Inflammatory macrophage (primary cell): ENCODE results near the gene ZNF723.
A peak's percentile ranks its signal among the peaks of the same experiment; 100 is the strongest.
"Not testable (repeated sequence)": the region's sequence is repeated elsewhere in the genome, so short reads cannot be mapped to it uniquely, and the experiment has no call there.

ENCODE experiments used
- DNase-seq, 2 donors: peaks; one replicate each; pipeline ENCODE4 v3.0.0-alpha.2; 2020 to 2022
- total RNA-seq, 18 experiments: gene quantifications; one replicate each; lab custom pipeline; 2026; ENCODE audit warnings: mixed read lengths in 6 of 18, inconsistent platforms in 2 of 18; lab: John Stamatoyannopoulos, UW

ZNF723 gene
- 0 to 0.10 (median 0) reads per million in 18 experiments for total RNA-seq

GRCh38 chr19:22832031-22832762, at the start of gene ZNF723:
ZNF723 (plus strand) TSS chr19:22832291; CDS start chr19:22832380, 89 bp downstream.
- DNase-seq = no peak

GRCh38 chr19:22783651-22784410, 48.3 kb upstream of the ZNF723 start, which contains the start of gene ZNF99:
ZNF99 (minus strand) TSS chr19:22784151; CDS start chr19:22784016, 135 bp downstream.
- DNase-seq = no peak

- DNase-seq = not testable (repeated sequence)
Measured at GRCh38 chr19:22792863-22793262, 39.2 kb upstream of the ZNF723 start.

- no peak for DNase-seq
Measured at GRCh38 chr19:22797040-22797439, 35.1 kb upstream of the ZNF723 start.

GRCh38 chr19:22806418-22806817, 25.7 kb upstream of the ZNF723 start:
- no peak for DNase-seq

- no peak for DNase-seq
Measured at GRCh38 chr19:22807061-22807835, 24.8 kb upstream of the ZNF723 start.

GRCh38 chr19:22814124-22814523, 18.0 kb upstream of the ZNF723 start:
- DNase-seq = no peak

- no peak for DNase-seq
Measured at GRCh38 chr19:22831211-22831610, 880 bp upstream of the ZNF723 start.

GRCh38 chr19:22857713-22858320, 25.7 kb downstream of the ZNF723 start:
- DNase-seq = not testable (repeated sequence)

GRCh38 chr19:22882797-22883196, 50.7 kb downstream of the ZNF723 start:
- peak; percentile 11 to 20 for DNase-seq

- no peak for DNase-seq
Measured at GRCh38 chr19:22893855-22894270, 61.8 kb downstream of the ZNF723 start.

GRCh38 chr19:22901431-22902130, 69.5 kb downstream of the ZNF723 start:
- no peak for DNase-seq
